ENCODE data around the gene RIBC1. TPM values are rescaled to one million over a fixed set of nuclear protein-coding genes. Genes with fewer than 3 reads are reported as not detected.

Gene RIBC1
- total and polyA plus RNA-seq, 2 experiments from 2014 or later, result 2.7 to 4.0 TPM

GRCh38 chrX:53476371-53476770 is 53.7 kb downstream of the RIBC1 start:
- TF ChIP-seq CTCF (IDR thresholded peaks at IDR 0.05; ENCODE audit: low read depth, low read length), result no peak
- no peaks in the 10 kb centered on the region for H3K27me3 ChIP-seq

GRCh38 chrX:53479301-53479700 is 56.6 kb downstream of the RIBC1 start:
- Histone ChIP-seq H3K27ac (no peak overlapping the region), H3K27me3 (no peaks in the 10 kb centered on the region), H3K9me3 (ENCODE audit: low read depth) (no peaks in the 10 kb centered on the region), H3K4me1 (ENCODE audit: low read depth) (no peaks in the 10 kb centered on the region), H3K4me3 (no peak overlapping the region), H3K36me3 (no peaks in the 10 kb centered on the region)
- no peak for DNase-seq (ENCODE audit: low read depth in 1 of 2, low spot score in 1 of 2)
- no peak for TF ChIP-seq CTCF (IDR thresholded peaks at IDR 0.05; ENCODE audit: low read depth, low read length)

More at GRCh38 chrX:53476371-53476770, 53.7 kb downstream of the RIBC1 start:
- H3K4me3 ChIP-seq, result no peak overlapping the region
- no peak for DNase-seq (ENCODE audit: low read depth in 1 of 2, low spot score in 1 of 2)
- H3K36me3 ChIP-seq, result no peaks in the 10 kb centered on the region
- no peak overlapping the region for H3K27ac ChIP-seq
- no peaks in the 10 kb centered on the region for H3K4me1 ChIP-seq (ENCODE audit: low read depth)
- H3K9me3 ChIP-seq (ENCODE audit: low read depth), result no peaks in the 10 kb centered on the region

Other genes starting within 250 kb of the RIBC1 start
- gene KDM5C, start 197.7 kb upstream of the RIBC1 start, total RNA-seq, result 185 and 187 TPM in 2 replicates
- gene KDM5C, start 197.7 kb upstream of the RIBC1 start, polyA plus RNA-seq, result 83.0 and 97.6 TPM in 2 replicates
- gene IQSEC2, start 141.3 kb upstream of the RIBC1 start, total RNA-seq, result 35.3 and 37.0 TPM in 2 replicates
- gene IQSEC2, start 141.3 kb upstream of the RIBC1 start, polyA plus RNA-seq, result 14.3 and 23.3 TPM in 2 replicates
- gene SMC1A, start 219 bp upstream of the RIBC1 start, total RNA-seq, result 46.1 and 48.3 TPM in 2 replicates
- 59.0 and 59.5 TPM in 2 replicates for gene SMC1A, start 219 bp upstream of the RIBC1 start, polyA plus RNA-seq
- 78.4 and 183 TPM in 2 replicates for gene HSD17B10, start 11.5 kb downstream of the RIBC1 start, total RNA-seq
- 133 and 249 TPM in 2 replicates for gene HSD17B10, start 11.5 kb downstream of the RIBC1 start, polyA plus RNA-seq